Breast epithelium (tissue), 4 donors: ENCODE results near the gene SPTSSA. TPM values are rescaled to one million over a fixed set of nuclear protein-coding genes. Genes with fewer than 3 reads are reported as not detected.
"Not testable (repeated sequence)": the region's sequence is repeated elsewhere in the genome, so short reads cannot be mapped to it uniquely, and the experiment has no call there.

Source experiments
- DNase-seq, 2 donors: peaks; one replicate each; pipeline ENCODE4 v3.0.0-alpha.2; 2019; ENCODE audit warnings: low spot score in 2 of 2
- H3K27ac ChIP-seq, 2 donors: fragments of 200-600 bp; sonication (generic) in 1 of 2; one replicate each; pipeline ENCODE4 v1.5.1; 2016 to 2019; ENCODE audit warnings: mild to moderate bottlenecking in 1 of 2
- H3K27me3 ChIP-seq, 2 donors: fragments of 200-600 bp; sonication (generic) in 1 of 2; one replicate each; pipeline versions ENCODE4 v1.5.1 to v1.6.0; 2017 to 2019; ENCODE audit warnings: control low read depth in 1 of 2, mild to moderate bottlenecking in 1 of 2
- H3K36me3 ChIP-seq: fragments of 200-600 bp; one replicate; pipeline ENCODE4 v1.5.1; 2019
- H3K4me1 ChIP-seq, 2 donors: fragments of 200-600 bp; sonication (generic); one replicate each; pipeline ENCODE4 v1.5.1; 2016 to 2019; ENCODE audit warnings: control low read depth in 1 of 2
- H3K4me3 ChIP-seq, 3 donors: fragments of 200-600 bp; sonication (generic); 1 replicate in 2 of 3; 2 replicates in 1 of 3; pipeline ENCODE4 v1.5.1; 2016 to 2019; ENCODE audit warnings: mild to moderate bottlenecking in 3 of 3, moderate library complexity in 2 of 3
- H3K9me3 ChIP-seq, 2 donors: fragments of 200-600 bp; sonication (generic) in 1 of 2; one replicate each; pipeline ENCODE4 v1.5.1; 2016 to 2019; ENCODE audit warnings: control low read depth in 1 of 2
- POLR2A ChIP-seq: fragments of 450-650 bp; IDR thresholded peaks from one replicate; pipeline ENCODE4 v1.6.1; 2016; ENCODE audit warnings: antibody characterized with exemption, mild to moderate bottlenecking, moderate library complexity
- POLR2AphosphoS5 ChIP-seq, 3 donors: sonication (generic); formaldehyde crosslinking; IDR thresholded peaks; one replicate each; pipeline ENCODE4 v1.6.1; 2017; ENCODE audit warnings: antibody characterized with exemption in 3 of 3
- intact Hi-C: fragments of 100-400 bp; cut with DNase I; formaldehyde crosslinking; loops from one replicate; pipeline ENCODE4 v1.15.1; 2023; ENCODE audit warnings: low total_unique reads
- total RNA-seq, 3 donors: library from RNA; depleted of rRNA; stranded (reverse); fragments of >200 nt; gene quantifications; one replicate each; pipeline ENCODE4 v1.1.0, GENCODE V29; 2016
- TF ChIP-seq, protein P1 (sequence below), 3 donors: fragments of 450-650 bp; IDR thresholded peaks; one replicate each; pipeline ENCODE4 v1.5.1; 2016 to 2017; ENCODE audit warnings: antibody characterized with exemption in 3 of 3, mild to moderate bottlenecking in 3 of 3, moderate library complexity in 3 of 3

SPTSSA gene
- 10 to 100 TPM; 17.1 to 67.0 (median 38.0) TPM for total RNA-seq

DNA sequence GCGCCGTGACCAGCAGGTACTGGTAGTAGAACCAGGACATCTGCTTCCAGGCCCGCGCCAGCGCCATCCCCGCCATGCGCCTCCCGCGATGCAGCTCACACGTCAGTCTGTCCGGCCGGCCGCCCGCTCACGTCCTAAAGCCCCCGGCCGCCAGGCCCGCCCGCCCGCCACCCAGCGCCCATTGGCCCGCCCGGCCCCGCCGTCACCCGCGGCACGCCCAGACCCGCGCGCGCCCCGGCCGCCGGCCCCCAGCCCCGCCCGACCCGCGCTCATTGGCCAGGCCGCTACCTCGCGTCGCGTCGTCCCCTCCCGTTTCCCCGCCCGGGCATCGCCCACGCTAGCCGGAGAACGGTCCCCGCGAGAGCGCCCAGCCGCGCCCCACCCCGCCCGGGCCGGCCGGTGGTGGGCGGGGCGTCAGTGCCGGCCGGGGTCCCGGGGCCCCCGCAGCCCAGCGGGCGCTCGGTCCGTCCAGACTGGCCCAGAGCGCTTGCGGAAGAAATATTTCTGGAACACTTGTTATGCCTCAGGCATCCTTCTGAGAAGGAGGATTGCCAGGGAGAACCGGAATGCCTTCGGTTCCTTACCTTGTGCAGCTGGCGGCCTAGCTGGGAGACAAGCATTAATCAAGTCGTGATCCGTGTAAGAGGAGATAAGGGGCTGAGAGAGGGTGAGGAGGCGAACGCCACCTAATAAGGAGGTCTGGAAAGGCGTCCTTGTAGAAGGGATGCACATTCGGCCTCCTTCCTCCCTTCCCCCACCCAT is at the start of gene SPTSSA:
Gene SPTSSA (minus strand): TSS at position 109 of the 762 bp plus-strand sequence. CDS start 33 bp downstream, at position 76.
- no peaks in the 10 kb centered on the region for H3K36me3 ChIP-seq
- H3K4me1 ChIP-seq: no peaks in the 10 kb centered on the region
- peak; percentile 29 to 80 (median 35) for TF ChIP-seq POLR2AphosphoS5 (IDR thresholded peaks at IDR 0.05)
- TF ChIP-seq, protein P1, sequence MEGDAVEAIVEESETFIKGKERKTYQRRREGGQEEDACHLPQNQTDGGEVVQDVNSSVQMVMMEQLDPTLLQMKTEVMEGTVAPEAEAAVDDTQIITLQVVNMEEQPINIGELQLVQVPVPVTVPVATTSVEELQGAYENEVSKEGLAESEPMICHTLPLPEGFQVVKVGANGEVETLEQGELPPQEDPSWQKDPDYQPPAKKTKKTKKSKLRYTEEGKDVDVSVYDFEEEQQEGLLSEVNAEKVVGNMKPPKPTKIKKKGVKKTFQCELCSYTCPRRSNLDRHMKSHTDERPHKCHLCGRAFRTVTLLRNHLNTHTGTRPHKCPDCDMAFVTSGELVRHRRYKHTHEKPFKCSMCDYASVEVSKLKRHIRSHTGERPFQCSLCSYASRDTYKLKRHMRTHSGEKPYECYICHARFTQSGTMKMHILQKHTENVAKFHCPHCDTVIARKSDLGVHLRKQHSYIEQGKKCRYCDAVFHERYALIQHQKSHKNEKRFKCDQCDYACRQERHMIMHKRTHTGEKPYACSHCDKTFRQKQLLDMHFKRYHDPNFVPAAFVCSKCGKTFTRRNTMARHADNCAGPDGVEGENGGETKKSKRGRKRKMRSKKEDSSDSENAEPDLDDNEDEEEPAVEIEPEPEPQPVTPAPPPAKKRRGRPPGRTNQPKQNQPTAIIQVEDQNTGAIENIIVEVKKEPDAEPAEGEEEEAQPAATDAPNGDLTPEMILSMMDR (IDR thresholded peaks at IDR 0.05): no peak
- peak; percentile 87 for DNase-seq
- peak within 1 kb of the TSS; percentile 70 to 94 (median 74) for H3K4me3 ChIP-seq
- peak within 1 kb of the TSS; percentile 94 to 98 for H3K27ac ChIP-seq
- H3K9me3 ChIP-seq: no peaks in the 10 kb centered on the region
- intact Hi-C loops: no loop called here
- no peaks in the 10 kb centered on the region for H3K27me3 ChIP-seq

- TF ChIP-seq POLR2A (no peak), POLR2AphosphoS5 (IDR thresholded peaks at IDR 0.05) (no peak)
- TF ChIP-seq, protein P1 (IDR thresholded peaks at IDR 0.05): no peak
- intact Hi-C loops: no loop called here
- H3K36me3 ChIP-seq: no peaks in the 10 kb centered on the region
- no peak overlapping the region for H3K27ac ChIP-seq
- no peak overlapping the region for H3K4me3 ChIP-seq
- no peaks in the 10 kb centered on the region for H3K4me1 ChIP-seq
- no peak for DNase-seq
- H3K9me3 ChIP-seq: no peaks in the 10 kb centered on the region
- no peaks in the 10 kb centered on the region for H3K27me3 ChIP-seq
Observed at GRCh38 chr14:34507884-34508283, 45.8 kb upstream of the SPTSSA start.

- Histone ChIP-seq H3K4me1 (no peaks in the 10 kb centered on the region), H3K27ac (no peak overlapping the region), H3K27me3 (no peaks in the 10 kb centered on the region), H3K36me3 (no peaks in the 10 kb centered on the region), H3K9me3 (no peaks in the 10 kb centered on the region), H3K4me3 (no peak overlapping the region)
- DNase-seq: no peak
- intact Hi-C loops: no loop called here
- TF ChIP-seq, protein P1 (IDR thresholded peaks at IDR 0.05): no peak
- TF ChIP-seq POLR2A (no peak), POLR2AphosphoS5 (IDR thresholded peaks at IDR 0.05) (no peak)
Observed at GRCh38 chr14:34507459-34507858, 45.4 kb upstream of the SPTSSA start.

- H3K27ac ChIP-seq, DNase-seq, H3K36me3 ChIP-seq, H3K4me1 ChIP-seq, H3K9me3 ChIP-seq, intact Hi-C loops, H3K27me3 ChIP-seq, H3K4me3 ChIP-seq: not testable (repeated sequence)
Observed at GRCh38 chr14:34505124-34505491, 43.1 kb upstream of the SPTSSA start.

DNA sequence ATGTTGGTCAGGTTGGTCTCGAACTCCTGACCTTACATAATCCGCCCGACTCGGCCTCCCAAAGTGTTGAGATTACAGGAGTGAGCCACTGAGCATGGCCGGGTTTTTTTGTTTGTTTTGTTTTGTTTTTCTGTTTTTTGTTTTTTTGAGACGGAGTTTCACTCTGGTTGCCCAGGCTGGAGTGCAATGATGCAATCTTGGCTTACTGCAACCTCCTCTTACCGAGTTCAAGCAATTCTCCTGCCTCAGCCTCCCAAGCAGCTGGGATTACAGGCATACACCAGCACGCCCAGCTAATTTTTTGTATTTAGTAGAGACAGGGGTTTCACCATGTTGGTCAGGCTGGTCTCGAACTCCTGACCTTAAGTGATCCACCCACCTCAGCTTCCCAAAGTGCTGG is 42.0 kb upstream of the SPTSSA start:
- DNase-seq, H3K27me3 ChIP-seq, H3K4me1 ChIP-seq, H3K9me3 ChIP-seq, H3K4me3 ChIP-seq, H3K27ac ChIP-seq, H3K36me3 ChIP-seq: not testable (repeated sequence)
- intact Hi-C loops: loop anchor here (5.0 kb wide), 1 partner anchor 848 kb away; no protein-coding TSS in a partner anchor

GRCh38 chr14:34502545-34503225 is 40.6 kb upstream of the SPTSSA start:
- Histone ChIP-seq H3K9me3 (no peaks in the 10 kb centered on the region), H3K4me1 (peaks cover 0 to 2% of the 10 kb centered on the region in 2 donors), H3K27me3 (no peaks in the 10 kb centered on the region), H3K27ac (no peak overlapping the region), H3K36me3 (no peaks in the 10 kb centered on the region), H3K4me3 (no peak overlapping the region)
- DNase-seq: no peak
- intact Hi-C loops: loop anchor here (5.0 kb wide), 1 partner anchor 850 kb away; no protein-coding TSS in a partner anchor
- TF ChIP-seq POLR2AphosphoS5 (IDR thresholded peaks at IDR 0.05): no peak
- TF ChIP-seq POLR2A: no peak
- TF ChIP-seq, protein P1 (IDR thresholded peaks at IDR 0.05): no peak
